C4-2B (cell line): Measurements from ENCODE around the gene PRRC1.

Experiments
- ZFX ChIP-seq: fragments of 450-650 bp; IDR thresholded peaks from 2 replicates; pipeline ENCODE4 v1.6.1; 2017
- TF ChIP-seq, protein P1 (sequence below): fragments of 450-650 bp; conservative IDR thresholded peaks from 2 replicates; pipeline ENCODE4 v1.5.1; 2017; ENCODE audit warnings: mild to moderate bottlenecking

GRCh38 chr5:127514816-127515215 is 2.6 kb upstream of the PRRC1 start:
- TF ChIP-seq, protein P1, sequence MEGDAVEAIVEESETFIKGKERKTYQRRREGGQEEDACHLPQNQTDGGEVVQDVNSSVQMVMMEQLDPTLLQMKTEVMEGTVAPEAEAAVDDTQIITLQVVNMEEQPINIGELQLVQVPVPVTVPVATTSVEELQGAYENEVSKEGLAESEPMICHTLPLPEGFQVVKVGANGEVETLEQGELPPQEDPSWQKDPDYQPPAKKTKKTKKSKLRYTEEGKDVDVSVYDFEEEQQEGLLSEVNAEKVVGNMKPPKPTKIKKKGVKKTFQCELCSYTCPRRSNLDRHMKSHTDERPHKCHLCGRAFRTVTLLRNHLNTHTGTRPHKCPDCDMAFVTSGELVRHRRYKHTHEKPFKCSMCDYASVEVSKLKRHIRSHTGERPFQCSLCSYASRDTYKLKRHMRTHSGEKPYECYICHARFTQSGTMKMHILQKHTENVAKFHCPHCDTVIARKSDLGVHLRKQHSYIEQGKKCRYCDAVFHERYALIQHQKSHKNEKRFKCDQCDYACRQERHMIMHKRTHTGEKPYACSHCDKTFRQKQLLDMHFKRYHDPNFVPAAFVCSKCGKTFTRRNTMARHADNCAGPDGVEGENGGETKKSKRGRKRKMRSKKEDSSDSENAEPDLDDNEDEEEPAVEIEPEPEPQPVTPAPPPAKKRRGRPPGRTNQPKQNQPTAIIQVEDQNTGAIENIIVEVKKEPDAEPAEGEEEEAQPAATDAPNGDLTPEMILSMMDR = no peak
- no peak for TF ChIP-seq ZFX
